ENCODE measurements around the gene TWF1. TPM values are rescaled to one million over a fixed set of nuclear protein-coding genes. Genes with fewer than 3 reads are reported as not detected.

Gene TWF1
- polyA plus RNA-seq, 1 donor from 2014 or later = 97.2 TPM

- Histone ChIP-seq H3K27ac (ENCODE audit: low read length) (no peak overlapping the region), H3K79me2 (replicated peaks; ENCODE audit: insufficient read depth, low read length) (no peaks in the 10 kb centered on the region), H3K4me3 (ENCODE audit: low read length) (no peak overlapping the region), H4K20me1 (ENCODE audit: insufficient read depth) (no peaks in the 10 kb centered on the region), H3K36me3 (ENCODE audit: insufficient read depth, low read length) (no peaks in the 10 kb centered on the region), H3K27me3 (ENCODE audit: insufficient read depth, low read depth, low read length) (no peaks in the 10 kb centered on the region), H3K9ac (ENCODE audit: low read length) (no peak overlapping the region), H3K9me2 (ENCODE audit: insufficient read depth, low read length) (no peaks in the 10 kb centered on the region), H2AFZ (ENCODE audit: low read depth, low read length) (no peak overlapping the region), H3K9me3 (ENCODE audit: low read length) (no peaks in the 10 kb centered on the region), H3F3A (ENCODE audit: insufficient read depth, low read length, poor library complexity, severe bottlenecking) (no peaks in the 10 kb centered on the region), H3K4me2 (ENCODE audit: low read length) (no peak overlapping the region)
- no peak for TF ChIP-seq EP300 (conservative IDR thresholded peaks at IDR 0.05; ENCODE audit: poor library complexity, severe bottlenecking)
Measured at GRCh38 chr12:43762596-43762995, 43.5 kb downstream of the TWF1 start.

GRCh38 chr12:43761500-43761899, 44.6 kb downstream of the TWF1 start:
- H4K20me1 ChIP-seq (ENCODE audit: insufficient read depth) = no peaks in the 10 kb centered on the region
- no peaks in the 10 kb centered on the region for H3K36me3 ChIP-seq (ENCODE audit: insufficient read depth, low read length)
- H3K4me3 ChIP-seq (ENCODE audit: low read length) = no peak overlapping the region
- H2AFZ ChIP-seq (ENCODE audit: low read depth, low read length) = no peak overlapping the region
- H3K79me2 ChIP-seq (replicated peaks; ENCODE audit: insufficient read depth, low read length) = no peaks in the 10 kb centered on the region
- H3K9ac ChIP-seq (ENCODE audit: low read length) = no peak overlapping the region
- H3K4me2 ChIP-seq (ENCODE audit: low read length) = no peak overlapping the region
- no peaks in the 10 kb centered on the region for H3K9me3 ChIP-seq (ENCODE audit: low read length)
- H3K9me2 ChIP-seq (ENCODE audit: insufficient read depth, low read length) = no peaks in the 10 kb centered on the region
- no peaks in the 10 kb centered on the region for H3K27me3 ChIP-seq (ENCODE audit: insufficient read depth, low read depth, low read length)
- no peaks in the 10 kb centered on the region for H3F3A ChIP-seq (ENCODE audit: insufficient read depth, low read length, poor library complexity, severe bottlenecking)
- TF ChIP-seq SMC3 (conservative IDR thresholded peaks at IDR 0.05; ENCODE audit: poor library complexity) (no peak), EP300 (conservative IDR thresholded peaks at IDR 0.05; ENCODE audit: poor library complexity, severe bottlenecking) (no peak), REST (IDR thresholded peaks at IDR 0.05; ENCODE audit: borderline replicate concordance) (no peak), RAD21 (conservative IDR thresholded peaks at IDR 0.05) (no peak), EZH2 (IDR thresholded peaks at IDR 0.05; ENCODE audit: borderline replicate concordance, insufficient read depth, low read length, poor library complexity, severe bottlenecking) (no peak), POLR2AphosphoS5 (IDR thresholded peaks at IDR 0.05) (no peak), MXI1 (conservative IDR thresholded peaks at IDR 0.05; ENCODE audit: poor library complexity, severe bottlenecking) (no peak), TAF1 (IDR thresholded peaks at IDR 0.05; ENCODE audit: low read depth) (no peak), CTCF (IDR thresholded peaks at IDR 0.05; ENCODE audit: poor library complexity, severe bottlenecking) (no peak)
- H3K27ac ChIP-seq (ENCODE audit: low read length) = no peak overlapping the region

GRCh38 chr12:43760396-43760795, 45.7 kb downstream of the TWF1 start:
- no peak overlapping the region for H3K4me3 ChIP-seq (ENCODE audit: low read length)
- H3F3A ChIP-seq (ENCODE audit: insufficient read depth, low read length, poor library complexity, severe bottlenecking) = no peaks in the 10 kb centered on the region
- H4K20me1 ChIP-seq (ENCODE audit: insufficient read depth) = no peaks in the 10 kb centered on the region
- no peaks in the 10 kb centered on the region for H3K9me3 ChIP-seq (ENCODE audit: low read length)
- H3K9ac ChIP-seq (ENCODE audit: low read length) = no peak overlapping the region
- H3K27ac ChIP-seq (ENCODE audit: low read length) = no peak overlapping the region
- H3K79me2 ChIP-seq (replicated peaks; ENCODE audit: insufficient read depth, low read length) = no peaks in the 10 kb centered on the region
- H3K4me2 ChIP-seq (ENCODE audit: low read length) = no peak overlapping the region
- TF ChIP-seq REST (IDR thresholded peaks at IDR 0.05; ENCODE audit: borderline replicate concordance) = no peak
- TF ChIP-seq TAF1 (IDR thresholded peaks at IDR 0.05; ENCODE audit: low read depth) = no peak
- TF ChIP-seq SMC3 (conservative IDR thresholded peaks at IDR 0.05; ENCODE audit: poor library complexity) = no peak
- no peak for TF ChIP-seq CTCF (IDR thresholded peaks at IDR 0.05; ENCODE audit: poor library complexity, severe bottlenecking)
- TF ChIP-seq POLR2AphosphoS5 (IDR thresholded peaks at IDR 0.05) = no peak
- H3K27me3 ChIP-seq (ENCODE audit: insufficient read depth, low read depth, low read length) = no peaks in the 10 kb centered on the region
- H3K36me3 ChIP-seq (ENCODE audit: insufficient read depth, low read length) = no peaks in the 10 kb centered on the region
- H3K9me2 ChIP-seq (ENCODE audit: insufficient read depth, low read length) = no peaks in the 10 kb centered on the region
- H2AFZ ChIP-seq (ENCODE audit: low read depth, low read length) = no peak overlapping the region
